Stimulated activated naive CD8-positive, alpha-beta T cell treated with anti-CD3 and anti-CD28 coated beads, Interleukin-15, Interleukin-2, amounts not matched to agents 100 ng/mL and 50 ng/mL, for 24 hours (primary cell): ENCODE data around the gene FJX1.
A peak's percentile ranks its signal among the peaks of the same experiment; 100 is the strongest.

Source experiments
- H3K27ac Mint-ChIP-seq: one replicate; pipeline ENCODE4 v1.8.0; 2021; ENCODE audit warnings: mild to moderate bottlenecking, mixed read lengths
- H3K27me3 Mint-ChIP-seq: one replicate; pipeline ENCODE4 v1.8.0; 2021; ENCODE audit warnings: mixed read lengths
- H3K36me3 Mint-ChIP-seq: one replicate; pipeline ENCODE4 v1.8.0; 2021; ENCODE audit warnings: low read depth, mixed read lengths
- H3K4me1 Mint-ChIP-seq: one replicate; pipeline ENCODE4 v1.8.0; 2021; ENCODE audit warnings: low read depth, mixed read lengths
- H3K4me3 Mint-ChIP-seq: one replicate; pipeline ENCODE4 v1.8.0; 2021; ENCODE audit warnings: mild to moderate bottlenecking, mixed read lengths
- H3K9me3 Mint-ChIP-seq: one replicate; pipeline ENCODE4 v1.8.0; 2021; ENCODE audit warnings: mixed read lengths

The FJX1 gene

GRCh38 chr11:35594680-35595079 is 23.6 kb upstream of the FJX1 start:
- no peaks in the 10 kb centered on the region for H3K36me3 Mint-ChIP-seq
- H3K4me1 Mint-ChIP-seq = no peaks in the 10 kb centered on the region
- H3K9me3 Mint-ChIP-seq = no peaks in the 10 kb centered on the region
- H3K4me3 Mint-ChIP-seq = no peak overlapping the region
- H3K27ac Mint-ChIP-seq = no peak overlapping the region
- H3K27me3 Mint-ChIP-seq = peaks cover 54% of the 10 kb centered on the region

- no peak overlapping the region for H3K27ac Mint-ChIP-seq
- no peaks in the 10 kb centered on the region for H3K4me1 Mint-ChIP-seq
- no peaks in the 10 kb centered on the region for H3K36me3 Mint-ChIP-seq
- H3K4me3 Mint-ChIP-seq = no peak overlapping the region
- peaks cover 65% of the 10 kb centered on the region for H3K27me3 Mint-ChIP-seq
- H3K9me3 Mint-ChIP-seq = no peaks in the 10 kb centered on the region
Measured at GRCh38 chr11:35598254-35599125, 19.8 kb upstream of the FJX1 start.

GRCh38 chr11:35600331-35600838 is 17.9 kb upstream of the FJX1 start:
- Mint-ChIP-seq H3K4me1 (no peaks in the 10 kb centered on the region), H3K27me3 (peaks cover 58% of the 10 kb centered on the region)

GRCh38 chr11:35602160-35602793 is 16.0 kb upstream of the FJX1 start:
- no peak overlapping the region for H3K27ac Mint-ChIP-seq
- H3K9me3 Mint-ChIP-seq = no peaks in the 10 kb centered on the region
- H3K27me3 Mint-ChIP-seq = peaks cover 53% of the 10 kb centered on the region
- no peaks in the 10 kb centered on the region for H3K36me3 Mint-ChIP-seq
- H3K4me1 Mint-ChIP-seq = no peaks in the 10 kb centered on the region
- H3K4me3 Mint-ChIP-seq = no peak overlapping the region

More at GRCh38 chr11:35600331-35600838, 17.9 kb upstream of the FJX1 start:
- H3K9me3 Mint-ChIP-seq = no peaks in the 10 kb centered on the region
- no peaks in the 10 kb centered on the region for H3K36me3 Mint-ChIP-seq
- no peak overlapping the region for H3K4me3 Mint-ChIP-seq
- H3K27ac Mint-ChIP-seq = no peak overlapping the region

- Mint-ChIP-seq H3K27me3 (peaks cover 50% of the 10 kb centered on the region), H3K27ac (no peak overlapping the region), H3K36me3 (no peaks in the 10 kb centered on the region), H3K4me1 (no peaks in the 10 kb centered on the region), H3K4me3 (no peak overlapping the region), H3K9me3 (no peaks in the 10 kb centered on the region)
Measured at GRCh38 chr11:35602979-35603378, 15.3 kb upstream of the FJX1 start.

GRCh38 chr11:35605706-35606105 is 12.6 kb upstream of the FJX1 start:
- Mint-ChIP-seq H3K36me3 (no peaks in the 10 kb centered on the region), H3K27me3 (peaks cover 41% of the 10 kb centered on the region), H3K4me1 (no peaks in the 10 kb centered on the region), H3K4me3 (no peak overlapping the region), H3K9me3 (no peaks in the 10 kb centered on the region), H3K27ac (no peak overlapping the region)

GRCh38 chr11:35606206-35606605 is 12.1 kb upstream of the FJX1 start:
- H3K36me3 Mint-ChIP-seq = no peaks in the 10 kb centered on the region
- no peak overlapping the region for H3K4me3 Mint-ChIP-seq
- H3K4me1 Mint-ChIP-seq = no peaks in the 10 kb centered on the region
- H3K27me3 Mint-ChIP-seq = peaks cover 43% of the 10 kb centered on the region
- H3K27ac Mint-ChIP-seq = no peak overlapping the region
- H3K9me3 Mint-ChIP-seq = no peaks in the 10 kb centered on the region

GRCh38 chr11:35608502-35608901 is 9.8 kb upstream of the FJX1 start:
- Mint-ChIP-seq H3K4me1 (no peaks in the 10 kb centered on the region), H3K27me3 (peaks cover 44% of the 10 kb centered on the region), H3K36me3 (no peaks in the 10 kb centered on the region), H3K4me3 (no peak overlapping the region), H3K9me3 (no peaks in the 10 kb centered on the region), H3K27ac (no peak overlapping the region)

GRCh38 chr11:35609656-35610055 is 8.6 kb upstream of the FJX1 start:
- no peaks in the 10 kb centered on the region for H3K36me3 Mint-ChIP-seq
- H3K9me3 Mint-ChIP-seq = no peaks in the 10 kb centered on the region
- no peaks in the 10 kb centered on the region for H3K4me1 Mint-ChIP-seq
- H3K27me3 Mint-ChIP-seq = peaks cover 50% of the 10 kb centered on the region
- H3K4me3 Mint-ChIP-seq = no peak overlapping the region
- no peak overlapping the region for H3K27ac Mint-ChIP-seq

- H3K4me3 Mint-ChIP-seq = no peak overlapping the region
- H3K27me3 Mint-ChIP-seq = peaks cover 52% of the 10 kb centered on the region
- H3K27ac Mint-ChIP-seq = no peak overlapping the region
- H3K4me1 Mint-ChIP-seq = no peaks in the 10 kb centered on the region
- no peaks in the 10 kb centered on the region for H3K9me3 Mint-ChIP-seq
- no peaks in the 10 kb centered on the region for H3K36me3 Mint-ChIP-seq
Measured at GRCh38 chr11:35610631-35611030, 7.6 kb upstream of the FJX1 start.

GRCh38 chr11:35611741-35612140 is 6.5 kb upstream of the FJX1 start:
- peaks cover 55% of the 10 kb centered on the region for H3K27me3 Mint-ChIP-seq

GRCh38 chr11:35614939-35615569 is 3.2 kb upstream of the FJX1 start:
- no peaks in the 10 kb centered on the region for H3K36me3 Mint-ChIP-seq
- peaks cover 14% of the 10 kb centered on the region for H3K4me1 Mint-ChIP-seq
- no peak overlapping the region for H3K27ac Mint-ChIP-seq

More at GRCh38 chr11:35611741-35612140, 6.5 kb upstream of the FJX1 start:
- H3K36me3 Mint-ChIP-seq = no peaks in the 10 kb centered on the region
- H3K9me3 Mint-ChIP-seq = no peaks in the 10 kb centered on the region
- H3K27ac Mint-ChIP-seq = no peak overlapping the region
- H3K4me1 Mint-ChIP-seq = no peaks in the 10 kb centered on the region
- H3K4me3 Mint-ChIP-seq = no peak overlapping the region

GRCh38 chr11:35615921-35616900 is 2.0 kb upstream of the FJX1 start:
- H3K4me1 Mint-ChIP-seq = peaks cover 19% of the 10 kb centered on the region
- peaks cover 64% of the 10 kb centered on the region for H3K27me3 Mint-ChIP-seq
- H3K36me3 Mint-ChIP-seq = no peaks in the 10 kb centered on the region
- no peaks in the 10 kb centered on the region for H3K9me3 Mint-ChIP-seq
- no peak overlapping the region for H3K27ac Mint-ChIP-seq
- no peak overlapping the region for H3K4me3 Mint-ChIP-seq

More at GRCh38 chr11:35614939-35615569, 3.2 kb upstream of the FJX1 start:
- peaks cover 56% of the 10 kb centered on the region for H3K27me3 Mint-ChIP-seq
- no peak overlapping the region for H3K4me3 Mint-ChIP-seq
- no peaks in the 10 kb centered on the region for H3K9me3 Mint-ChIP-seq

GRCh38 chr11:35617316-35617686 is 959 bp upstream of the FJX1 start:
- peak overlapping the region; percentile 74 for H3K4me3 Mint-ChIP-seq
- H3K27me3 Mint-ChIP-seq = peaks cover 67% of the 10 kb centered on the region
- H3K27ac Mint-ChIP-seq = no peak overlapping the region
- no peaks in the 10 kb centered on the region for H3K36me3 Mint-ChIP-seq
- no peaks in the 10 kb centered on the region for H3K9me3 Mint-ChIP-seq
- H3K4me1 Mint-ChIP-seq = peaks cover 19% of the 10 kb centered on the region
